Stimulated activated CD8-positive, alpha-beta memory T cell treated with anti-CD3 and anti-CD28 coated beads, Interleukin-15, amount 100 ng/mL, for 24 hours (primary cell): ENCODE measurements around the gene FPGS.

Experiments used
- DNase-seq: peaks from one replicate; pipeline ENCODE4 v3.0.0-alpha.2; 2020; ENCODE audit warnings: low read depth

The FPGS gene

GRCh38 chr9:127860779-127861178 is 58.1 kb downstream of the FPGS start:
- no peak for DNase-seq

- DNase-seq = peak; percentile 13
These were observed 59.7 kb downstream of the FPGS start for GRCh38 chr9:127862075-127863011.

- DNase-seq = no peak
These were observed 60.5 kb downstream of the FPGS start for GRCh38 chr9:127863191-127863621.
